ENCODE measurements around the gene ZDHHC20. TPM values are rescaled to one million over a fixed set of nuclear protein-coding genes. Genes with fewer than 3 reads are reported as not detected.

The ZDHHC20 gene
- total and polyA plus RNA-seq, 2 of the 13 experiments (the other 11 are each of a cell fraction or from before 2014, with no cell fraction given), result 19.9 to 59.9 TPM

GRCh38 chr13:21364916-21365315, 94.2 kb downstream of the ZDHHC20 start (continued):
- no peak for TF ChIP-seq ZNF256 (CRISPR knock-in tag; conservative IDR thresholded peaks at IDR 0.05)
- TF ChIP-seq ZNF3 (CRISPR knock-in tag; IDR thresholded peaks at IDR 0.05), result no peak
- no peak for TF ChIP-seq KAT7 (CRISPR knock-in tag; IDR thresholded peaks at IDR 0.05; ENCODE audit: borderline replicate concordance)
- no peak for TF ChIP-seq EED (CRISPR knock-in tag; IDR thresholded peaks at IDR 0.05)
- no peak for TF ChIP-seq ZNF235 (CRISPR knock-in tag; IDR thresholded peaks at IDR 0.05; ENCODE audit: borderline replicate concordance)

GRCh38 chr13:21364357-21364756, 94.7 kb downstream of the ZDHHC20 start:
- intact Hi-C loops (cut with micrococcal nuclease; ENCODE audit: unreplicated experiment), result no loop called here
- CTCF ChIA-PET (ENCODE audit: low intra/inter-chr PET ratio, low total read pairs), result no interaction called here
- DNase-seq (ENCODE audit: low spot score), result no peak
- Histone ChIP-seq H3K9ac (ENCODE audit: insufficient read depth, low read depth, low read length) (no peak overlapping the region), H3K4me3 (replicated peaks in 1 of 3; ENCODE audit: insufficient read depth in 1 of 3, low read depth in 2 of 3, low read length in 3 of 3) (no peak overlapping the region), H3K36me3 (replicated peaks in 1 of 2; ENCODE audit: control insufficient read depth in 1 of 2, insufficient read depth in 2 of 2, low read length in 2 of 2) (no peaks in the 10 kb centered on the region), H3K79me2 (ENCODE audit: insufficient read depth, low read length) (no peaks in the 10 kb centered on the region), H3K4me2 (ENCODE audit: low read depth, low read length) (no peak overlapping the region), H2AFZ (ENCODE audit: low read length) (no peak overlapping the region), H3K4me1 (ENCODE audit: insufficient read depth, low read length) (no peaks in the 10 kb centered on the region), H4K20me1 (ENCODE audit: insufficient read depth, low read length) (no peaks in the 10 kb centered on the region), H3K27ac (ENCODE audit: extremely low read length, insufficient read depth, low read length) (no peak overlapping the region), H3K27me3 (ENCODE audit: control insufficient read depth in 1 of 2, insufficient read depth in 2 of 2, low read length in 2 of 2) (peaks cover 0 to 11% of the 10 kb centered on the region in 2 experiments; a peak in 2 of 5 replicates), H3K9me3 (ENCODE audit: low read length) (no peaks in the 10 kb centered on the region)
- BruUV-seq (replicated peaks), result no TSS peak
- in situ Hi-C loops (cut with HindIII; ENCODE audit: extremely low pct_ligation_motif_present, low pct_unique_long_range_greater_than_20kb), result no loop called here
- 20% methylated on average over 7 of the region's 7 CpGs for WGBS (ENCODE audit: low lambda C conversion rate)
- no peak for FAIRE-seq
- no peak for ATAC-seq
- POLR2A ChIA-PET, result no interaction called here
- no peak for TF ChIP-seq SOX5 (CRISPR knock-in tag; IDR thresholded peaks at IDR 0.05; ENCODE audit: borderline replicate concordance)
- TF ChIP-seq ATRX (CRISPR knock-in tag; IDR thresholded peaks at IDR 0.05; ENCODE audit: borderline replicate concordance), result no peak
- no peak for TF ChIP-seq ETV6 (CRISPR knock-in tag; conservative IDR thresholded peaks at IDR 0.05)
- TF ChIP-seq EHMT2 (IDR thresholded peaks at IDR 0.05; ENCODE audit: borderline replicate concordance, low read depth, low read length), result no peak
- TF ChIP-seq, protein P1, sequence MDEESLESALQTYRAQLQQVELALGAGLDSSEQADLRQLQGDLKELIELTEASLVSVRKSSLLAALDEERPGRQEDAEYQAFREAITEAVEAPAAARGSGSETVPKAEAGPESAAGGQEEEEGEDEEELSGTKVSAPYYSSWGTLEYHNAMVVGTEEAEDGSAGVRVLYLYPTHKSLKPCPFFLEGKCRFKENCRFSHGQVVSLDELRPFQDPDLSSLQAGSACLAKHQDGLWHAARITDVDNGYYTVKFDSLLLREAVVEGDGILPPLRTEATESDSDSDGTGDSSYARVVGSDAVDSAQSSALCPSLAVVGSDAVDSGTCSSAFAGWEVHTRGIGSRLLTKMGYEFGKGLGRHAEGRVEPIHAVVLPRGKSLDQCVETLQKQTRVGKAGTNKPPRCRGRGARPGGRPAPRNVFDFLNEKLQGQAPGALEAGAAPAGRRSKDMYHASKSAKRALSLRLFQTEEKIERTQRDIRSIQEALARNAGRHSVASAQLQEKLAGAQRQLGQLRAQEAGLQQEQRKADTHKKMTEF (CRISPR knock-in tag; IDR thresholded peaks at IDR 0.05), result no peak
- TF ChIP-seq TBX3 (IDR thresholded peaks at IDR 0.05; ENCODE audit: borderline replicate concordance), result no peak
- TF ChIP-seq ATM (IDR thresholded peaks at IDR 0.05; ENCODE audit: borderline replicate concordance), result no peak
- no peak for TF ChIP-seq ZNF44 (CRISPR knock-in tag; IDR thresholded peaks at IDR 0.05)
- no peak for TF ChIP-seq ZNF430 (CRISPR knock-in tag; IDR thresholded peaks at IDR 0.05)
- TF ChIP-seq ZBTB49 (CRISPR knock-in tag; IDR thresholded peaks at IDR 0.05; ENCODE audit: borderline replicate concordance), result no peak
- TF ChIP-seq, protein P2, sequence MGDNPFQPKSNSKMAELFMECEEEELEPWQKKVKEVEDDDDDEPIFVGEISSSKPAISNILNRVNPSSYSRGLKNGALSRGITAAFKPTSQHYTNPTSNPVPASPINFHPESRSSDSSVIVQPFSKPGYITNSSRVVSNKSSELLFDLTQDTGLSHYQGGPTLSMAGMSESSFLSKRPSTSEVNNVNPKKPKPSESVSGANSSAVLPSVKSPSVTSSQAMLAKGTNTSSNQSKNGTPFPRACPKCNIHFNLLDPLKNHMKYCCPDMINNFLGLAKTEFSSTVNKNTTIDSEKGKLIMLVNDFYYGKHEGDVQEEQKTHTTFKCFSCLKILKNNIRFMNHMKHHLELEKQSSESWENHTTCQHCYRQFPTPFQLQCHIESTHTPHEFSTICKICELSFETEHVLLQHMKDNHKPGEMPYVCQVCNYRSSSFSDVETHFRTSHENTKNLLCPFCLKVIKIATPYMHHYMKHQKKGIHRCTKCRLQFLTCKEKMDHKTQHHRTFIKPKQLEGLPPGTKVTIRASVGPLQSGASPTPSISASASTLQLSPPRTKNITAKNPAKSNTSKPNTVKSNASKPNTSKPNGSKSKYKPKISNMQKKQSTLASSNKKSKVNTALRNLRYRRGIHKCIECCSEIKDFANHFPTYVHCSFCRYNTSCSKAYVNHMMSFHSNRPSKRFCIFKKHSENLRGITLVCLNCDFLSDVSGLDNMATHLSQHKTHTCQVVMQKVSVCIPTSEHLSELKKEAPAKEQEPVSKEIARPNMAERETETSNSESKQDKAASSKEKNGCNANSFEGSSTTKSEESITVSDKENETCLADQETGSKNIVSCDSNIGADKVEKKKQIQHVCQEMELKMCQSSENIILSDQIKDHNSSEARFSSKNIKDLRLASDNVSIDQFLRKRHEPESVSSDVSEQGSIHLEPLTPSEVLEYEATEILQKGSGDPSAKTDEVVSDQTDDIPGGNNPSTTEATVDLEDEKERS (CRISPR knock-in tag; IDR thresholded peaks at IDR 0.05), result no peak
- no peak for TF ChIP-seq DRAP1 (CRISPR knock-in tag; IDR thresholded peaks at IDR 0.05)
- no peak for TF ChIP-seq ZNF337 (CRISPR knock-in tag; IDR thresholded peaks at IDR 0.05; ENCODE audit: borderline replicate concordance, low read depth)
- no peak for TF ChIP-seq ZNF7 (CRISPR knock-in tag; IDR thresholded peaks at IDR 0.05)
